ENCODE data around the gene LHX5. TPM values are rescaled to one million over a fixed set of nuclear protein-coding genes. Genes with fewer than 3 reads are reported as not detected.

LHX5 gene
- total RNA-seq, 1 donor from 2014 or later: 1.5 TPM

- Mint-ChIP-seq H3K36me3 (ENCODE audit: low read depth) (no peaks in the 10 kb centered on the region), H3K9me3 (no peaks in the 10 kb centered on the region), H3K27ac (ENCODE audit: unreplicated experiment) (no peak overlapping the region), H3K4me1 (peaks cover 12% of the 10 kb centered on the region), H3K27me3 (ENCODE audit: low read depth) (peaks cover 9% of the 10 kb centered on the region), H3K4me3 (no peak overlapping the region)
- DNase-seq (ENCODE audit: low read depth, low spot score): no peak
- TF ChIP-seq CTCF (conservative IDR thresholded peaks at IDR 0.05): no peak
These were observed 50.6 kb downstream of the LHX5 start for GRCh38 chr12:113420996-113421595.

DNA sequence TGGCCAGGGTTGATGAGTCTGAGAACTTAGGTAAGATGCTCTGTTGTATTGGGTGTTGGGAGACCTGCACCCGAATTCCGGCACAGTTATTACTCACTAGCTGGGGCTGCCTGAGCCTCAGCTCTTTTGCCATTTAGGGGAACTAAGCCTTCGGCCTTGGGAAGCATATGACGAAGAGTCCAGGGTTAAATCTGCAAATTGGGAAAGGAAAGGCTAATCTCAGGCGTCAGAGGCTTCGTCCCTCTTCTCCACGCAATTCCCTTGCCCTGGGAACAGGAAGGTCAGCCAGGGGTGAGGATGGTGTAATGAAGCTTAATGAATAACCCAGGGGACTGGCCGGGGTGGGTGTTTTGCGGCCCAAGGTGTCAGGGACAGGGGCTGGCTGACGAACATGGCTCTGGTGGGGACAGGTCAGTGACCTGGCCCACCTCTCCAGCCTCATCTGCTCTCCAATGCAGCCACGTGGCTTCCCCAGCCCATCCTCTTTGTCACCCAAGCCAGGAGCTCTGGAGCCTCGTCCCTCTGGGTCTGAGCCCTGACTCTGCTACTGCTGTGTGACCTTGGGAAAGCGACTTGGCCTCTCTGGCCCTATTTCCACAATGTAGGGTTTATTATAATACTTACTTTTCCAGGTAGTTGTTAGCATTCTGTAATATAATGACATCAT is 53.3 kb downstream of the LHX5 start:
- no peak for DNase-seq (ENCODE audit: low read depth, low spot score)
- TF ChIP-seq CTCF (conservative IDR thresholded peaks at IDR 0.05): no peak
- no peaks in the 10 kb centered on the region for H3K9me3 Mint-ChIP-seq
- peaks cover 5% of the 10 kb centered on the region for H3K27me3 Mint-ChIP-seq (ENCODE audit: low read depth)
- no peaks in the 10 kb centered on the region for H3K36me3 Mint-ChIP-seq (ENCODE audit: low read depth)
- no peak overlapping the region for H3K27ac Mint-ChIP-seq (ENCODE audit: unreplicated experiment)
- no peak overlapping the region for H3K4me3 Mint-ChIP-seq
- peaks cover 8% of the 10 kb centered on the region for H3K4me1 Mint-ChIP-seq

DNA sequence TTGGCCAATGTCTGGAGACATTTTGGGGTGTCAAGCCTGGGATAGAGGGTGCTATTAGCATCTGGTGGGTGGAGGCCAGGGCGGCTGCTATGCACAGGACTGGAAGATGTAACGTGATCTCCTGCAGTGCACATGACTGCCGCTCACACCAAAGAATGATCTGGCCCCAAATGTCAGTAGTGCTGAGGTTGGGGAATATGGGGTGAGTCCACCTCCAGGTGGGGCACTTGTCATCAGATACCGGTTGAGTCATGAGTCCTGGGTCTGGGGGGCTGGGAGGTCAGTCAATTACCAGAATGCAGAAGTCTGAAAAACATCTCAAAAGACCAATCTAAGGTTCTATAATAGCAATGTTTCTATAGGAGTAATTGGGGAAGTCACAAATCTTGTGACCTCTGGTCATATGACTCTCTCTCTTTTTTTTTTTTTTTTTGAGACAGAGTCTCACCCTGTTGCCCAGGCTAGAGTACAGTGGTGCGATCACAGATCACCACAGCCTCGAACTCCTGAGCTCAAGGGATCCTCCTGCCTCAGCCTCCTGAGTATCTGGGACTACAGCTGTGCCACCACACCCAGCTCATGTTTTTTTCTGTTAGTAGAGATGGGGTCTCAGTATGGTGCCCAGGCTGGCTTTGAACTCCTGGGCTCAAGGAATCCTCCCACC is 55.4 kb downstream of the LHX5 start:
- no peak for DNase-seq (ENCODE audit: low read depth, low spot score)
- Mint-ChIP-seq H3K9me3 (no peaks in the 10 kb centered on the region), H3K27ac (ENCODE audit: unreplicated experiment) (no peak overlapping the region), H3K27me3 (ENCODE audit: low read depth) (peaks cover 9% of the 10 kb centered on the region), H3K4me1 (no peaks in the 10 kb centered on the region), H3K4me3 (no peak overlapping the region), H3K36me3 (ENCODE audit: low read depth) (no peaks in the 10 kb centered on the region)
- no peak for TF ChIP-seq CTCF (conservative IDR thresholded peaks at IDR 0.05)

- Mint-ChIP-seq H3K4me1 (peaks cover 6% of the 10 kb centered on the region), H3K9me3 (no peaks in the 10 kb centered on the region), H3K27ac (ENCODE audit: unreplicated experiment) (no peak overlapping the region), H3K27me3 (ENCODE audit: low read depth) (peaks cover 16% of the 10 kb centered on the region), H3K36me3 (ENCODE audit: low read depth) (no peaks in the 10 kb centered on the region), H3K4me3 (no peak overlapping the region)
- no peak for TF ChIP-seq CTCF (conservative IDR thresholded peaks at IDR 0.05)
- no peak for DNase-seq (ENCODE audit: low read depth, low spot score)
These were observed 57.1 kb downstream of the LHX5 start for GRCh38 chr12:113414519-113415038.

- DNase-seq (ENCODE audit: low read depth, low spot score): no peak
- TF ChIP-seq CTCF (conservative IDR thresholded peaks at IDR 0.05): no peak
- no peaks in the 10 kb centered on the region for H3K36me3 Mint-ChIP-seq (ENCODE audit: low read depth)
- no peak overlapping the region for H3K27ac Mint-ChIP-seq (ENCODE audit: unreplicated experiment)
- no peak overlapping the region for H3K4me3 Mint-ChIP-seq
- H3K9me3 Mint-ChIP-seq: no peaks in the 10 kb centered on the region
- H3K4me1 Mint-ChIP-seq: peaks cover 8% of the 10 kb centered on the region
- H3K27me3 Mint-ChIP-seq (ENCODE audit: low read depth): peaks cover 16% of the 10 kb centered on the region
These were observed 58.2 kb downstream of the LHX5 start for GRCh38 chr12:113413488-113413939.

Other genes starting within 250 kb of the LHX5 start
- 7.1 and 7.3 TPM in 2 replicates for gene SLC8B1, start 136.8 kb downstream of the LHX5 start, total RNA-seq
- 33.4 and 36.6 TPM in 2 replicates for gene PLBD2, start 113.3 kb downstream of the LHX5 start, total RNA-seq
- not detected in 2 replicates for gene SDS, start 68.0 kb downstream of the LHX5 start, total RNA-seq
- 1.5 and 3.3 TPM in 2 replicates for gene SDSL, start 49.5 kb downstream of the LHX5 start, total RNA-seq

All from neural crest cell (in vitro differentiated cells).